CD4-positive, alpha-beta T cell treated with Interleukin-17A for 1 hour (primary cell): Measurements from ENCODE around the gene SLC25A28.
"Not testable (repeated sequence)": the region's sequence is repeated elsewhere in the genome, so short reads cannot be mapped to it uniquely, and the experiment has no call there.

Source experiments
- DNase-seq: peaks from one replicate; pipeline ENCODE4 v3.0.0-alpha.2; 2020

The SLC25A28 gene

DNA sequence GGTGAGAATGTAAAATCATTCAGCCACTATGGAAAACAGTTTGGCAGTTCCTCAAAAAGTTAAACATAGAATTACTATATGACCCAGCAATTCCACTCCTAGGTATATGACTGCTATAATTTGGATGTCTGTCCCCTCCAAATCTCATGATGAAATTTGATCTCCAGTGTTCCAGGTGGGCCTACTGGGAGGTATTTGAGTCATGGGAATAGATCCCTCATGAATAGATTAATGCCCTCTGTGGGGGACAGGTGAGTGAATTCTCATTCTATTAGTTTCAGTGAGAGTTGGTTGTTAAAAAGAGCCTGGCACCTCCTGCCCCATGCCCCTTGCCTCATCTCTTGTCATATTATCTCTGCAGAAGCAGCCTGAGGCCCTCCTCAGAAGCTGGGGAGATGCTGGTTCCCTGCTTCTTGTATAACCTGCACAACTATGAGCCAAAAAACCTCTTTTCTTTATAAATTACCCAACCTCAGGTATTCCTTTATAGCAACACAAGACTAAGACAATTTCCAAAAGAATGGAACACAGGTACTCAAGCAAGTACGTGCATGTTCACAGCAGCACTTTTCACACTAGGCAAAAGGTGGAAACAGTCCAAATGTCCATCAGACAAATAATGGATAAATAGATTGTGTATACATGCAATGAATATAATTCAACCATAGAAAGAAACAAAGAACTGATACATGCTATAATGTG, 8.8 kb upstream of the SLC25A28 start:
- DNase-seq, result no peak

DNA sequence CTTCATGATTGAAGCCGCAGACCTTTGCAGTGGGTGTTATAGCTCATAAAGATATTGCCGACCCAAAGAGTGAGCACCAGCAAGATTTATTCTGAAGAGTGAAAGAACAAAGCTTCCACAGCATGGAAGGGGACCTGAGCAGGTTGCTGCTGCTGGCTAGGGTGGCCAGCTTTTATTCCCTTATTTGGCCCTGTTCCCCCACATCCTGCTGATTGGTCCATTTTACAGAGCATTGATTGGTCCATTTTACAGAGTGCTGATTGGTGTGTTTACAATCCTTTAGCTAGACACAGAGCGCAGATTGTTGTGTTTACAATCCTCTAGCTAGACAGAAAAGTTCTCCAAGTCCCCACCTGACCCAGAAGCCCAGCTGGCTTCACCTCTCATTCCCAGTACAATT, 4.9 kb upstream of the SLC25A28 start:
- DNase-seq, result not testable (repeated sequence)

DNA sequence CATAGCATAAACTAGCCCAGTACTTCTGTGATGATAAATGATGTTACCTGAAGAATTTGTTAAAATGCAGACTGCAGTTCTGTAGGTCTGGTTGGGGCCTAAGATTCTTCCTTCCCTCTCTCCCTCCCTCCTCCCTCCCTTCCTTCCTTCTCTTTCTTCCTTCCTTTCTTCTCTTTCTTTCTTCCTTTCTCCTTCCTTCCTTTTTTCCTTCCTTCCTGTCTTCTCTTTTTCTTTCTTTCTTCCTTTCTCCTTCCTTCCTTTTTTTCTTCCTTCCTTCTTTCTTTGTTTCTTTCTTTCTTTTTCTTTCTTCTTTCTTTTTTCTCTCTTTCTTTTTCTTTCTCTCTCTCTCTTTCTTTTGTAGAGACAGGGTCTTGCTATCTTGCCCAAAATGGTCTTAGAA, 3.7 kb upstream of the SLC25A28 start:
- no peak for DNase-seq

DNA sequence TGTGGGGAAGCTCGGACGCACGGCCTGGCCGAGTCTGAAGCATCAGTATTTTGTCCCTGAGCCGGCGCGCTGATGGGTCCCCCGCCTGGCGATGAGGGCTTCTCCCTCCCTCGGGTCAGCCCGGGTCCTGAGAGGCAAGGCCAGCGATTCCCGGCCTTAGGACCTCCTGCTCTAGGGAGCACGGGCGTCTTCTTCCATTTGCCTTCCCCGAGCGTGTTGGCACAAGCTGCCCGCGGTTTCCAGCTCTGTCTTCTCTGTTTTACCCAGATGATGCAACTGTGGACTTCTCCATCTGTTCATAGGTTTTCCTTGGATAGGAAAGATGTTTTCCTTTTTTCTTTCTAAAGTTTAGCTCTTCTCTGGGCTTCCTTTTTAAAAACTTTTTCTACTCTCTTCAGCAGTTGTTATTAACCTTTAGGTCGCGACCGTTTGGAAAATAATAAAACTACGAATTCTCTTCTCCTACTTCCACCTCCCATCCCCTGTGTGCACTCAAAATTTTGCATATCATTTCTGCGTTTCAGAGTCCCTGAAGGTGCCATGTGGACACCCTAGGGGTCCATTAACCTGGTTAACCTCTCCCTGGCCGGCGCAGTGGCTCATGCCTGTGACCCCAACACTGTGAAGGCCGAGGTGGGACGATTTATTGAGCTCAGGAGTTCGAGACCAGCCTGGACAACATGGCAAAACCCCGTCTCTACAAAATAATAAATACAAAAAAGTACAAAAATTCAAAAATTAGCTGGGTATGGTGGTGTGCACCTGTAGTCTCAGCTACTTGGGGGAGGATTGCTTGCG, 1.4 kb upstream of the SLC25A28 start:
- DNase-seq, result no peak

DNA sequence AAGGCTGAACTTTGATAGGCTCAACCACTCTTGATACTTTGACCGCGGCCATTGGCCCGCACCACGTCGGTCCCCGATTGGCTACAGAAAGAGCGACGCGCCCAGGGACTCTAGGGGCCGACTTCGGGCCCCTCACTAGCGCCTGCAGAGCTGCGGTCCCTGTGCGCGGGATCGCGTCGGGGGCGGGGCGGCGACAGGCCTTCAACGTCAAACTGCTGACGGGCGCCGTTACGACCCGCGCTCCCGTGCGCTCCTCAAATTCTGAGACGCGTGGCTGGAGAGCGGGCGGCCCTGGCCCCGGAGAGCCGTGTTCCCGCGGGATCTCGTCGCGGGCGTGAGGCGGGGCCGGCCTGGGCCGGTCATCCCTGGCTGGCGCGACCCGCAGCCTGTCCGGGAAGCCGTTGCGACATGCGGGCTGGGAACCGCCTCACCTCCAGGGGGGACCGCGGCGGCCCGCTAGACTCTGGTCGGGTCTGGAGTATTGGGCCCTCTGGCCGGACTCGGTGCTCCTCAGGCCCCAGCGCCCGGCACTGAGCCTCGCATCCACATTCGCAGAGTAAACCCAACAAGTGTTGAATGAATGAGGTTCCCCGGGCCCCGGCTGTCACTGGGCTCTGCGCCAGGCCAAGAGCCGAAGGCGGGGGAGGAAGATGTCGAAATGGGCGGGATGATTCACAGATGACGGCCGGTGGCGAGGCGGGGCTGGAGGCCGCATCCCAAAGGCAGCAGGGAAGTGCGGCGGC, 643 bp upstream of the SLC25A28 start:
- DNase-seq, result peak; percentile 83

DNA sequence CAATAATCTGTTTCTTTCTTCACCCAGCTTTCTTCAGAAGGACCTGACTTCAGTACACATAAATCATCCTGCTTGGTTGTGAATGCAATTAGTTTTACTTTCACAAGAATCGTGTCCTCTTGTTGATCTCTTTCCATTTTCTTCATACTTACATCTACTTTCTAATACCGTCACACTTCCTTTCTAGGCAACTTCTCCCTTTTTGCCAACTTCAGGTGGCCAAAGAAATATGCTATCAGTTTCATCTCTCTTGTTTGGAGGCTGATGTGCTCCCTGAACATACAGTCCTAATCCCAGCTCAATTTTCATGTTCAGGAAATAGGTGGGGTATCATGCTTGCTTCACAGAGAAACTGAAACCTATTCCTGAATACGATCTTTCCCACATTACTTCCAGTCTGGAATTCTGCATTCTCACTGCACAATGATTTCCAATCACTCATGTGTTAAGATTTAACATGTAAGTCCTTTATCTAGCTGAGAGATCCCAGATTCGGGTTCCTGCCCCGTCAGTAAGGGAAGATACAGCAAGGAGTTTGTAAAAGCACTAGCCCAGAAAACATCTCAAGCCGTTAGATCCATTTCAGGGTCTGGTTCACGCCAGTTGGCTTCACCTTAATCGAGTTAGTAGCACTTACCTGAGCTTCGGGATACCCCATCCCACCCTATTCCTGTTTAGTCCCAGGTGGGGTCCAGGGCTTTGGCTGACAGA, 994 bp downstream of the SLC25A28 start:
- DNase-seq, result peak; percentile 37

DNA sequence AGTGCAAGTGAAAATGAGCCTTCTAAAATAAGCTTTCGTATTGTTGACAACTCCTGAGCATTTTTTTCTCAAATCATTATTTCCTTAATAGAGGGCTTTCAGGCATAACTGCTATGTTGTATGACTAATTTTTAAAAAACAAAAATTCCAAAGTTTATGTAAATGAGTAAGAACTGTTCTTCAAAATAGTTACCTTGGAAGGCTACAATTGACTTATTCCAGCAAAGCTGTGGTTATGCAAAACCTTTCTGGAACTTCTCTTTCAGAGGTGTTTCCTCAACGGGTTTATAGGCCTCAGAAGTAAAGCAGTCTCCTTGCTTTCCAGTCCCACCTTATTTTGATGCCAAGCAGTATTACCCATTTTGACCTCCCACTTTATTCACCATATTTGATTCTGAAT, 2.5 kb downstream of the SLC25A28 start:
- DNase-seq, result no peak

DNA sequence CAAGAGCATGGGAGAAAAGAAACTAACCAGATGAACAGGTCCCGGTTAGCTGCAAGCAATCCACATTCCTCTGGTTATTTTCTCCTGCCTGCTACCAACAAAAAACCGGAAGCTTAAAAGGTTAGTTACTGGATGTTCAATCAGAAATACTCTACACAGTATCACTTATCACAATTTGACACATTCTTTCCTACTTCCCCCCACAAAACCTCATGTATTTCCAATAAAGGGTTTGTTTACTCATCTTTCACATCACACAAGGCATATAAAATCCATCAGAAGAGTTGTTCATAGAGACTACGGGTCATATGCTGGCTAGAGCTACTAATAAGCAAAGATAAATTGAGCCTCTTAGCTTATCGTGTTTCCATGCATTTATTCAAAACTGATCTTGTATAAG, 4.8 kb downstream of the SLC25A28 start:
- DNase-seq, result no peak

DNA sequence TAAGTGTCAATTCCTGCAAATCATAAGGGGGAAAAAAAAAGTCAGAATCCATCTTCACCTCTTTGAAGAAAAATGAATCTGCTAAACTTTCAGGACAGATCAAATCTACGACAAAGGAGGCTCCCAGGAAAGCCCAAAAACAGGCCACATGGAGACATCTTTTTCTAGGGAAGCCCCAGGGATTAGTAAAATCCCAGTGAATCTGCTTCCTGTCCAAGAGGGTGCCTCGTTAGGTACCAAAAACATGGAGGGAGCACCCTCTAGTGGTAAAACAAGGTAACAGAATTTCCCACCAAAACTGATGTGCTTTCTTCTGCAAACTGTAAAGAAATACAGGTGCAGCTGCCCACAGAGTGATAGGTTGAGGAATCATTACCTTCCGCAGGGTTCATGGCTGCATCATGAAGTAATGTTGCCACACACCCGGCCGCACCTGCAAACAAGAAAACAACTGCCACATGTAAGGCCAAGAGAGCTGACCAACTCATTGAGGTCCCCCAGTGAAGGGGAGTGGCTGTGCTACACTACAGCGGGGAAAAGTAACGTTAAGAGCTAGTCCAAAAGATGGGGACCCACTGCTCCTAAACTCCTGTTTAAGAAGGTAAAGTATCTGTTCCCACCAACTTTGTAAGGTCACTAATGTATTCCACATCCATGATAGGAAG, 7.9 kb downstream of the SLC25A28 start:
- DNase-seq, result peak; percentile 72

DNA sequence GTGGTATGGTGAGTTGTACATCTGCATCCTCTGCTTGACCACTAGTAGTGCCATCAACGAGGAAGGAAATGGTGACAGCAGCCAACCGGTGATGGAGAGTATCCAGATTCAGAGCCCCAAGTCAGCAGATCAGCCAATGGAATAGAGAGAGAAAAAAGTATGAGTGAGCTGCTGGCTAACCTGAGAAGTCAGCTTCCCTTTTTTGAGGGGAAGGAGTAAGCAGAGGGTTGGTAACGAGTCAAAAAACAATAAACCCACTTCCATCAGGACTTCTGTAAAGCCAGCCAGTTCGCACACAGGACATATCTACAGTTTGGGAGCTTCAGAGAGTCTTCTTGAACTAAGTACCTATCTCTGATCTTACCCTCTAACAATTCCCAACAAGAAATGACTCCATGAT, 8.9 kb downstream of the SLC25A28 start:
- no peak for DNase-seq

DNA sequence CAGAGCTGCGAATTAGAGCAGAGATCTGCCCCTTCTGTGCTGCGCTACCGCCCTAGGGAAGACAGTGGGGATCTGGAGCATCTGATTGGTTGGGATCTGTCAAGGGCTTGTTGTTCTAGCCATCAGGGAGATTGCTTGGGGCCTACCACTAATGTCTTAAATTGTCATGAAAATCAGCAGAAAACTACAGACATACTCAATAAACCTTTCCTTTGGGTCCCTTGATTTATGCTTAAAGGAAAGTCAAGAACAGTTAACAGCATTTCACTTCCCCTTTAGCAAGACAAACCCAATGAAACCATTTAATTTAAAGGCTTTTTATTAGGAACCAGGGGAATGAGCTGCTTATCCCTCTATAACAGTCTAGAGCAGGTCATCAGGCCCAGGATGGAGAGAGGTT, 10.0 kb downstream of the SLC25A28 start:
- no peak for DNase-seq

DNA sequence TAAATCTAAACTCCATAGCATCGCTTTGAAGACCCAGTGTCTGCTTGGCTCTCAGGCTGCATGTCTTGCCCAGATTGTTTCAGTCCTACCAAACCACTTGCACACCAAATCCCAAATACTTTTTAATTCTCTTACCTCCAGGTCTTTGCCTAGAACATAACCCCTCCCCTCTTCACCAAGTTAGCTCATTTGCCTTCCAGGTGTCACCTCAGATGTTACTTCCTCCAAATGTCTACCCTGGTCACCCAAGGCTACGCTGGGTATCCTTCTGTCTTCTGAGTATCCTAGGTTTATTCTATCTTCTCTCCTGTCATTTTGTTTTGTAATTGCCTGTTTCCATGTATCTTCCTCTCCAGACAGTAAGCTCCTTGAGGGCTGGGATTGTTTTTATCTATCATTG, 11.1 kb downstream of the SLC25A28 start:
- no peak for DNase-seq

DNA sequence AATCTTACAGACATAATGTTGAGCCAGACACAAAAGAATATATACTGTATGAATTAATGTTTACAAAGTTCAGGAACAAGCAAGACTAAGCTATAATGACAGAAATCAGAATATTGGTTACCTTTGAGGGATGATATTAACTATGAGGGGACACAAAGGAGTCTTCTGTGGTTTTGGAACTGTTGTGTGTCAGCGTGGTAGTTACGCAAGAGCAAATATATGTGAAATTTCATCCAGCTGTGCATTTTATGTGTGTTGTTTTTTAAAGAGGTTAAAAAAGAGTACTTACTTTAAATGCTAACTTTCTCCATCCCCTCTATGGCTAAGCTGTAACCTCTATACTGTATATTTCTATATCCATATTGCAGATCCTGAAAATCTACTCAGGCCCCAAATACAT, 14.9 kb downstream of the SLC25A28 start:
- DNase-seq, result no peak

DNA sequence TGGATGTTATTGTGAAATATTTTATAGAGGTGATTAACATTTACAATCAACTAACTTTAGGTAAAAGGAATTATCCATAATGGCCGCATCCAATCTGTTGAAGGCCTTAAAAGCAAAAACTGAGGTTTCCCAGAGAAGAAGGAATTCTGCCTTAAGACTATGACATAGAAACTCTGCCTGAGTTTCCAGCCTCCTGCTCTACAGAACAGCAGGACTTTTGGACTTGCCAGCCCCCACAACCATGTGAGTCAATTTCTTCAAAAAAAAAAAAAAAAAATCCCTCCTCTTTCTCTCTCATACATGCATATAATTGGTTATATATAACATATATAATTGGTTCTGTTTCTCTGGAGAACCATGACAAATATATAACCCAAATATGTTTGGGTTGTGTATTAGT, 15.4 kb downstream of the SLC25A28 start:
- DNase-seq, result no peak

DNA sequence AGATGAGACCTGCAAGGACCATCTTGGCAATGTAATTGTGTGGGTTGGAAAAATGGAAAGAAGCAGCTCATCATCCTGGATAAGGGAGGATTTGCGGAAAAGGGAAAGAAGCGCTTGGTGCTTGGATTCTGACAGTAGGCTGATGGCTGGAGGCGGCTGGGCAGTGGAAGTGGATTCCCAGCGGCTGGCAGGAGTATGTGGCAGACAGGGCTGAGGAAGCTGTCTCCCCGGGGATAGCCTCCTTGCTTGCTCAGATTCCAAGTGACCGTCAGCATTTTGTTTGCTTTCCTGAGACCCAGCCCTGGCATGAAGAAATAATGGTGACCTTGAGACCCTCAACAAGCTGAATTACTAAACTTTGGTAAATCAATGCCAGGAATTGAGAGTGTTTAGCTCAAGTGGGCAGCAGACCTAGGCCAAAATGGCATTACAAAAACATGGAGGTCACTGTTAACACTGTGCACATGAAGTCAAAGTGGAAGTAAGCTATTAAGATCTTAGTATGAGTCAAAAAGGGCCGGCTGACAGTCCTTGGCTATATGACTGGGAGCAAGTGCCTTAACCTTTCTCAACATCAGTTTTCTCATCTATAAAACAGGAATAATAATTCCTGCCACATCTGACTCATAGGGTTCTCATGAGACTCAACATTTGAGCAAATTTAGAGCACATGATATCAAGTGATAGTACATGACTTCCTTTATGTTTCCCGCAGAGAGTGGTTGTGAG, 21.3 kb downstream of the SLC25A28 start:
- DNase-seq, result no peak

DNA sequence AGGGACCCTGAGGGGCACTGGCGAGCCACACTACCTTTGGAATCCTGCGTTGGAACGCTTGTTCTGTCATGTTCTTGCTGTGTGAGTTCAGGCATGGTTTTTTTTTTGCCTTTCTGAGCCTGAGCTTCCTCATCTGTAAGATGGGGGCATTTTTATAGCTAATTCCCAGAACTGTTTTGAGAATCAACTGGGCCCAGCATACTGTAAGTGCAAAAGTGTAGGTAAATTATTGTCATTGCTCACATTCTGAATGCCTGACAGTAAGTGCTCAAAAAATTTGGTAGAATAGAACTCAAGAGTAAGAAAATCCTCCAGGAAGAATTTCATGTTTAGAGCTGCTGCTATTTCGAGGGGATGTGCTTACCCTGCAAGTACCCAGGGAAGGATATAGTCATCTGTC, 22.2 kb downstream of the SLC25A28 start:
- DNase-seq, result no peak

DNA sequence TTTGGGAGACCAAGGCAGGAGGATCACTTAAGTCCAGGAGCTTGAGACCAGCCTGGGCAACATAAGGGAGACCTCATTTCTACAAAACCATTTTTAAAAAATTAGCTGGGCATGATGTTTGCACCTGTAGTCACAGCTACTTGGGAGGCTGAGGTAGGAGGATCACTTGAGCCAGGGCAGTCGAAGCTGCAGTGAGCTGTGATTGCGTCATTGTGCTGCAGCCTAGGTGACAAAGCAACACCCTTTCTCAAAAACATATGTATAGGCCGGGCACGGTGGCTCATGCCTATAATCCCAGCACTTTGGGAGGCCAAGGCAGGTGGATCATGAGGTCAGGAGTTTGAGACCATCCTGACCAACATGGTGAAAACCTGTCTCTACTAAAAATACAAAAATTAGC, 23.5 kb downstream of the SLC25A28 start:
- not testable (repeated sequence) for DNase-seq

DNA sequence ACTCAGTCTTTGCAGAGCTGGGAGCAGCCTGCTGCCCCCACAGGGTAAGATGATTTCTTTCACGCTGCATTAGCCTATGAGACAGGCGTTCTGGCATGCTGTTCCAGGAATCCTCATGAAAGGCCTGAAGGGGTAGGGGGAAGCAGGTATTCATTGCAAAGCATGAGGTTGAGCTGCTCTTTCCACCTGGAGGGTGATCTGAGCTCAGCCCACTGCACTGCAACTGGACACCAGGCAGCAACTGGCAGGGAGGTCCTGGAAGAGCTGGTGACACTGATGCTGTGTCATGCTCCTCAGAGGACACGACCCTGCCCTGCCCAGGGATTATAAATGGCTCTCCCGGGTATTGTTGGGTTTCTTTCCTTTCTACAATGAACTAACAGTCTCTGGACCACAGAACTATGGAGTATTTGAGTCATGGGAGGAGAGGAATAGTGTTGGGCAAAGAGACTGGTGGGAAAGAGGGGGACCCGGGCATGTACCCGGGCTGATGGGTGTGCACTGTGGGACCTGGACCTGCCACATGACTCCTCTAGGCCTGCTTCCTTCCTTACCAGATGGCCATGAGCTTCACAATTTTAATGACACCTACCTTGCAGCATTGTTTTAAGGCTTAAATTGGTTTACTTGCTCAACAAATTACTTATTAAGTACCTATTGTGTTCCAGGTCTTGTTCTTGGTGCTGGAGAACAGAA, 24.3 kb downstream of the SLC25A28 start:
- no peak for DNase-seq

DNA sequence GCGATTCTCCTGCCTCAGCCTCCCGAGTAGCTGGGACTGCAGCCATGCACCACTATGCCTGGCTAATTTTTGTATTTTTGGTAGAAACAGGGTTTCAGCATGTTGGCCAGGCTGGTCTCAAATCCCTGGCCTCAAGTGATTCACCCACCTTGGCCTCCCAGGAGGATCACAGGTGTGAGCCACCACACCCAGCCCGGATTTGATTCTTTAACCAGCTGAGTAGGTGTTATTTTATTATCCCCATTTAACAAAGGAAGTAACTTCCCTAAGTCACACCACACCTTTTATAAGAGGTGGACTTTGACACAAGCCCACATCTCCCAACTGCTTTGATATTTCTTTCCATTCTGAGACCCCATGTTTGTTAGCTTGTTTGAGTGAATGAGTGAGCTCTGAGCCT, 25.0 kb downstream of the SLC25A28 start:
- DNase-seq, result no peak

DNA sequence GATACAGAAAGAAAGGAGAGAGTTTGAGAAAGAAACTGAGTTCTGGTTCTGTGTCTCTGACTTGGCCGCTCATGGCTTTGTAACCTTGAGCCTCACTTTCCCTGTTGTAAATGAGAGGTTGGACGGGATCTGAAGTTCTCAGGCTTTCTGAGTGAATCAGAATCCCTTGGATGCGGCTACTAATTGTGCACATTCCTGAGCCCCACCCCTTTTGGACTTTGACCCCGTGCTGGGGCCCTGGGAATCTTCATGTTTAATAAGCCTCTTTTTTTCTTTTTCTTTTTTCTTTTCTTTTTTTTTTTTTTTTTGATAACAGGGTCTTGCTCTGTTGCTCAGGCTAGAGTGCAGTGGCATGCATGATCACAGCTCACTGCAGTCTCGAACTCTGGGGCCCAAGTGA, 26.9 kb downstream of the SLC25A28 start:
- DNase-seq, result no peak

DNA sequence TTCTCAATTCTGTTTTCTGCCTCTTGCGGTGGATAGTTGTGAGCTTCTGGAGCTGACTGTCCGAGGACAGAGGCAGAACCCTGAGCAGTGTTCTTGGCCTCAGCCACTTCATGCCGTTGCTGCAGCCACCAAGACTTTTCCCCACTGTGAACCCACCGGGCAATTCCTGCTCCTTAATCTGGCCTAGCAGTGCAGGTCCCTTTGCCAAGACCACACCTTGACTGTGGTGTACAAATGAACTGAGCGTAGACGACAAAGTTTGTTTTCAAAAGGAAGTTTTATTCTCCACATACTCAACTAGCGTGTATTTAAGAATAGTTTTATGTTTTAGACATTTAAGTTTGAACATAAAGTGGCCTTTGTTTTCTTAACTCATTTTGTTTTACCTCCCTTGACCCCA, 29.4 kb downstream of the SLC25A28 start:
- no peak for DNase-seq
